Adipocyte (in vitro differentiated cells): ENCODE measurements around the gene ELF4.

Source experiments
- DNase-seq: peaks from one replicate; pipeline ENCODE4 v3.0.0-alpha.2; 2015; ENCODE audit warnings: low read depth
- H3K27me3 ChIP-seq: replicated peaks from 2 replicates; pipeline ENCODE4 v1.7.0; 2013; ENCODE audit warnings: mild to moderate bottlenecking, low read length, moderate library complexity; ENCODE audit not compliant: control insufficient read depth, insufficient read depth
- H3K36me3 ChIP-seq: 2 replicates; pipeline ENCODE4 v1.7.0; 2013; ENCODE audit warnings: low read length, mild to moderate bottlenecking, moderate library complexity; ENCODE audit not compliant: control insufficient read depth, insufficient read depth, severe bottlenecking
- H3K4me1 ChIP-seq: 2 replicates; pipeline ENCODE4 v1.7.0; 2013; ENCODE audit warnings: mild to moderate bottlenecking, low read length, moderate library complexity; ENCODE audit not compliant: control insufficient read depth, insufficient read depth
- H3K4me3 ChIP-seq: 2 replicates; pipeline ENCODE4 v1.7.0; 2013; ENCODE audit warnings: mild to moderate bottlenecking, low read length, moderate library complexity
- H3K9ac ChIP-seq: 2 replicates; pipeline ENCODE4 v1.7.0; 2013; ENCODE audit warnings: mild to moderate bottlenecking, low read length, moderate library complexity
- H3K9me3 ChIP-seq: 2 replicates; pipeline ENCODE4 v1.7.0; 2013; ENCODE audit warnings: mild to moderate bottlenecking, low read length, moderate library complexity; ENCODE audit not compliant: control insufficient read depth

The ELF4 gene

GRCh38 chrX:130081421-130082045, 28.8 kb downstream of the ELF4 start:
- Histone ChIP-seq H3K9me3 (no peaks in the 10 kb centered on the region), H3K36me3 (no peaks in the 10 kb centered on the region), H3K4me3 (no peak overlapping the region), H3K27me3 (no peaks in the 10 kb centered on the region), H3K9ac (peak overlapping the region; percentile 49), H3K4me1 (peaks cover 18% of the 10 kb centered on the region)
- DNase-seq: no peak

DNA sequence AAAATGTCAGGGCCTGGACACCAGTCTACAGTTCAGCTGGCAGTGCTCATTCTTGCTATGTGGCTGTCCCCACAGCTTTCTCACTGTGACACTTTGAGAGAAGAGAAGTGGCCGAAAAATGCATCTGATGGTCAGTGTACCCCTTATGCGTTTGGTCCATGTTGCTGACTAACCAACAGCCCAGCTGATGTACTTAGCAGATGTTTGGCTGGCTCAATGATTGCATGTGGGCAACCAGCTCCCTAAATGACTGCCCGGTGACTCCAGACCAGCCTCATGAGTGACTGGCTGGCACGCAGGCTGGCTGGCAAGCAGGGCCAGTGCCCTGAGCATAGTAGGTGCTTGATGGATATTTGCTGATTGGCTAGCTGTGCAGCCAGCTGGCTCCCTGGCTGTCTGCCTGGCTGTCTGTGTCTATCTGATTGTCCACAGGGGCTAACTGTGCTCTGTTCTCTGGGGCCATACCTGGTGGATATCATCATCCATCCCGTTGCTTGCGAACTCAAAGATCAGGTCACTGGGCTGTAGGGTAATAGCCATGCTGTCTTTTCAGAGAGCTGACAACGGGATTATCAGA, 29.4 kb downstream of the ELF4 start:
- DNase-seq: no peak
- Histone ChIP-seq H3K27me3 (no peaks in the 10 kb centered on the region), H3K36me3 (no peaks in the 10 kb centered on the region), H3K4me3 (no peak overlapping the region), H3K4me1 (peaks cover 18% of the 10 kb centered on the region), H3K9ac (no peak overlapping the region), H3K9me3 (no peaks in the 10 kb centered on the region)

GRCh38 chrX:130079824-130080406, 30.4 kb downstream of the ELF4 start:
- Histone ChIP-seq H3K4me3 (no peak overlapping the region), H3K9me3 (no peaks in the 10 kb centered on the region)
- DNase-seq: peak; percentile 82

DNA sequence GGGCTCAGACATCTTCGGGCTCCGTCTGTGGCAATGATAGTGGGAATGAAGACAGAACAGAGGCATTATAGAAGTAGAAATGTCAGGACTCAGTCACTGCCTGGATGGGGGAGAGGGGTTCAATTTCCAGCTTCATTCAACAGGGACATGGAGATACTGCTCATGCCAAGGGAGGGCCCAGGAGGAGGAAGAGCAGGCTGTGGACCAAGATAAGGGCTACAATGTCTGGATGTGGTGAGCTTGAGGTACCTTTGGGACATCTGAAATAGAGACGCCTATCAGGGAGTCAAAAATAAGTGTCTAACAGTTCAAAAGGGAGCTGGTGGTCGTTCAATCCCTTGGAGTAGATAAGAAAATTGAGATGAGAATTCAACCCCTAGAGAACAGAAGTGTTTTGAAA, 34.5 kb downstream of the ELF4 start:
- H3K27me3 ChIP-seq: peaks cover 3% of the 10 kb centered on the region
- DNase-seq: no peak
- no peaks in the 10 kb centered on the region for H3K9me3 ChIP-seq
- H3K36me3 ChIP-seq: peaks cover 11% of the 10 kb centered on the region
- H3K9ac ChIP-seq: no peak overlapping the region
- no peak overlapping the region for H3K4me3 ChIP-seq
- no peaks in the 10 kb centered on the region for H3K4me1 ChIP-seq

More at GRCh38 chrX:130079824-130080406, 30.4 kb downstream of the ELF4 start:
- Histone ChIP-seq H3K27me3 (peaks cover 3% of the 10 kb centered on the region), H3K9ac (no peak overlapping the region), H3K4me1 (peaks cover 14% of the 10 kb centered on the region), H3K36me3 (no peaks in the 10 kb centered on the region)

DNA sequence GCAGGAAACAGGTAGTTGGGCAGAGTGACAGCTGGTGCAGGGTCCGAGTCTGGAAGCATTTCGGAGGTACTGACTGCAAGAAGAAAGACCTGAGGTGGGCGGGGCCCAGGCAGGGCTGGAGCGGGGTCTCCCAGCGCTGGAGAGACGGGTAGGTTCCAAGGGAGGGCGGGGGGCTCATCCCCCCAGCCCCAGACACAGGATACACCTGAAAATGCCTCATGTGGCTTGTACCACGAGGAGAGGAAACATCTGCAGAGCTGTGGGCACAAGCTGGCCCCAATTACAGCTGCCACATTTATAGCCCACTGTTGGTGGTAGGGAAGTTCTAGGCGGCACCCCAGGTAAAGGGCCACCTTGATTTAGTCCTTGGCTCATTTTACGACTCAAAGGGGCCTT, 38.0 kb downstream of the ELF4 start:
- H3K4me3 ChIP-seq: no peak overlapping the region
- H3K36me3 ChIP-seq: peaks cover 30% of the 10 kb centered on the region
- no peak overlapping the region for H3K9ac ChIP-seq
- no peak for DNase-seq
- peaks cover 3% of the 10 kb centered on the region for H3K27me3 ChIP-seq
- no peaks in the 10 kb centered on the region for H3K9me3 ChIP-seq
- H3K4me1 ChIP-seq: no peaks in the 10 kb centered on the region

DNA sequence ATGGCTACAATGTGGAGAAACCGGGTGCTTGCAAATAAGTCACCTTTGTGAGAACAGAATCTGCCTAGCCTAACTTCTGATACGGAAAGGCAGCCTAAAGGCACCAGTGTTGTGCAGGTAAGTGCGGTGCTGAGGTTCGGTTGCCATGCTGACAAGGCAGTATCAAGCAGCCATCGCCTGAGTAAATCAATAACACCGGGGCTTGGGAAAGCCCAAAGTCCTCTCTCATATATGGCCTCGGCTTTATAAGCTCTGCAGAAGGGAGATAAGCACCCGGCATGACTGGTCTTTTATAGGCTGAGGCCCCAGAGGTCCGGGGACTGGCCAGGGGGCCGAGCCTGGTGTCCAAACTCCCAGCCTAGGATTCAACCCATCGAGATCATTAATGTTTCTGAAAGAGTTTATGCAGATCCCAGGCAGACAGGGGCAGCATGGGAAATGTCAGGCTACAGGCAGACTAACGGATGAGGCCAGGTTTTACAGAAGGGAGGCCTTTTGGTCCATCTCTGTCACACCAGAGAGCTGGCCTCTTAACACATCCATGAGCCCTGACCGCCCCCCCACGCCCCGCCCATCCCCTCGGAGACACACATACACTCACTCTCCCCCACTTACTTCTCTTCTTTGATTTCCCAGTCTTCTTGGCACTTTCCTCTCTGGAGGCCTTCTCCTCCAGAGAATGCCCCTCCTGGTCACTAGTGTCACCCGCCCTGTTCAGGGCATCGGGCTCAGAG, 38.5 kb downstream of the ELF4 start:
- Histone ChIP-seq H3K36me3 (peaks cover 34% of the 10 kb centered on the region), H3K27me3 (peaks cover 3% of the 10 kb centered on the region), H3K4me3 (no peak overlapping the region), H3K4me1 (no peaks in the 10 kb centered on the region), H3K9ac (no peak overlapping the region), H3K9me3 (no peaks in the 10 kb centered on the region)
- DNase-seq: no peak

- no peak for DNase-seq
- Histone ChIP-seq H3K9ac (no peak overlapping the region), H3K27me3 (peaks cover 5% of the 10 kb centered on the region), H3K4me1 (no peaks in the 10 kb centered on the region), H3K9me3 (no peaks in the 10 kb centered on the region), H3K36me3 (peaks cover 39% of the 10 kb centered on the region), H3K4me3 (no peak overlapping the region)
Measured at GRCh38 chrX:130066975-130067615, 43.2 kb downstream of the ELF4 start.

GRCh38 chrX:130060122-130061069, 49.9 kb downstream of the ELF4 start:
- Histone ChIP-seq H3K9me3 (no peaks in the 10 kb centered on the region), H3K9ac (peak overlapping the region; percentile 78), H3K4me3 (peak overlapping the region; percentile 68), H3K4me1 (peaks cover 5% of the 10 kb centered on the region), H3K36me3 (peaks cover 10% of the 10 kb centered on the region), H3K27me3 (peaks cover 8% of the 10 kb centered on the region)
- peak; percentile 82 for DNase-seq

GRCh38 chrX:130058652-130059051, 51.6 kb downstream of the ELF4 start:
- Histone ChIP-seq H3K4me3 (no peak overlapping the region), H3K27me3 (peaks cover 3% of the 10 kb centered on the region), H3K4me1 (peaks cover 17% of the 10 kb centered on the region), H3K9ac (no peak overlapping the region), H3K36me3 (peaks cover 4% of the 10 kb centered on the region), H3K9me3 (no peaks in the 10 kb centered on the region)
- no peak for DNase-seq

DNA sequence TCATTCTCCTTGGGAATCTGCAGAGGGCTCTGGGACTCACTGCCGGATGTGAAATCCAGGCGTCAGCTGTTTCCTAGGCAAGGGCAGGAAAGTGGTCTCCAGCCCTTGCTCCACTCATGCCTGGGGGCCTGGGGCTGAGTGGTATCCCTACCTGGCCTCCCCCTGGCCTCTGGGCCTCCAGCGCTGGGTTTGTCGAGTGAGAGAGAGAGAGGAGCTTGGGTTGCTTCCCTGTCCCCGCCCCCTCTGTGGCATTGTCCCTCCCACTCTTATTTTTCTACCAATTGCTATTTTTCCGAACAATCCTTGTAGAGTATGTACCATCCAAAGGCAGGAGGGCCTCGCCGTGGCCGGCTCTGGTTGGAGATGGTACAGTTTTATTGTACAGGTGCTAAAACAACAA, 53.1 kb downstream of the ELF4 start:
- H3K36me3 ChIP-seq: peaks cover 10% of the 10 kb centered on the region
- H3K9me3 ChIP-seq: no peaks in the 10 kb centered on the region
- peaks cover 17% of the 10 kb centered on the region for H3K4me1 ChIP-seq
- no peak overlapping the region for H3K4me3 ChIP-seq
- no peak overlapping the region for H3K9ac ChIP-seq
- H3K27me3 ChIP-seq: peaks cover 3% of the 10 kb centered on the region
- DNase-seq: peak; percentile 17
